Fibroblast of pulmonary artery (primary cell): ENCODE measurements around the gene TSPAN14.

Source experiments
- DNase-seq: peaks from one replicate; pipeline ENCODE4 v3.0.0-alpha.2; 2010; ENCODE audit warnings: low read depth
- H3K4me3 ChIP-seq: replicated peaks from 2 replicates; pipeline ENCODE4 v1.5.1; 2011; ENCODE audit warnings: low read depth, mild to moderate bottlenecking, control low read depth, low read length, moderate library complexity
- TF ChIP-seq, protein P1 (sequence below): IDR thresholded peaks from 2 replicates; pipeline ENCODE4 v1.5.1; 2011; ENCODE audit warnings: mild to moderate bottlenecking, control low read depth, low read length, inconsistent platforms; ENCODE audit errors: missing control alignments

TSPAN14 gene

DNA sequence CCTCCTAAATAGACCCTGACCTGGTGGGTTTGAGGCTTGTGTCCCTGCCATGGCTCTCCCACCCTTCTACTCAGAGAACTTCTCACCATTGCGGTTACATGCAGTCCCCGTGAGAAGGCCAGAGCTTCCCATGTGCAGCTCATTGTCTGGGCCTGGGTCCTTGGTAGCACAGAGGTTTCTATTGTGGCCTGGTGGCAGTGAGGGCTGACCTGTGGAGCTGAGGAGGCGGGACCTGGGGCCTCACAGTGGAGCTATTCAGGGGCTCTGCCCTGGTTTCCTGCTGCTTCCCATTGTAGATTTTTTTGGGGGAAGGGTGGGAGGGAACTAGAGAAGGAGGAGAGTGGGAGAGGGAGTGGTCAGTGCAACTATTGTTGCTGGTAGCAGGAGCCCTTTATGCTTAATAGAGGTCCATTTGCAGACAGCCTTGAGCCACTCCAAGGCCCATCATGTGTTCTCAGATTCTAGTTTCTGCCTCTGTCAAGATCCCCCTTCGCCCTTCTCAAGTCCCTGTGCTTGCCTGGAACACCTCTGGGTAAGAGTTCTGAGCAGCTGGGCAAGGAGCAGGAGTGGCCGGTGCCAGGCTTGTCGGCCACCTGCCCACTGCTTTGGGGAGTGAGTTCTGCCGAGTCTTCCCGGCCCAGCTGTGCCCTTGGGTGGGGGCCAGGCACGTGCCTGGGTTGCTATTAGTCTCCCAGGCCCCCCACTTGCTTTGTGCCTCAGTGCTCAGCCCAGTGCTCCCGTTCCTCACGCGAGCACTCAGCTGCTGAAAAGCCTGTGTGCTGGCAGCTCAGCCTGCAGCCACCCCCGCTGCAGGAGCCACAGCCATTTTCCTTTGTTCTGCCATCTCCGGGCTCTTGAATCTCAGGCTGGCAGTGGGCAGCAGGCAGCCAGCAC is 10.7 kb downstream of the TSPAN14 start:
- DNase-seq, result peak; percentile 50
- H3K4me3 ChIP-seq, result peak overlapping the region; percentile 2
- TF ChIP-seq, protein P1, sequence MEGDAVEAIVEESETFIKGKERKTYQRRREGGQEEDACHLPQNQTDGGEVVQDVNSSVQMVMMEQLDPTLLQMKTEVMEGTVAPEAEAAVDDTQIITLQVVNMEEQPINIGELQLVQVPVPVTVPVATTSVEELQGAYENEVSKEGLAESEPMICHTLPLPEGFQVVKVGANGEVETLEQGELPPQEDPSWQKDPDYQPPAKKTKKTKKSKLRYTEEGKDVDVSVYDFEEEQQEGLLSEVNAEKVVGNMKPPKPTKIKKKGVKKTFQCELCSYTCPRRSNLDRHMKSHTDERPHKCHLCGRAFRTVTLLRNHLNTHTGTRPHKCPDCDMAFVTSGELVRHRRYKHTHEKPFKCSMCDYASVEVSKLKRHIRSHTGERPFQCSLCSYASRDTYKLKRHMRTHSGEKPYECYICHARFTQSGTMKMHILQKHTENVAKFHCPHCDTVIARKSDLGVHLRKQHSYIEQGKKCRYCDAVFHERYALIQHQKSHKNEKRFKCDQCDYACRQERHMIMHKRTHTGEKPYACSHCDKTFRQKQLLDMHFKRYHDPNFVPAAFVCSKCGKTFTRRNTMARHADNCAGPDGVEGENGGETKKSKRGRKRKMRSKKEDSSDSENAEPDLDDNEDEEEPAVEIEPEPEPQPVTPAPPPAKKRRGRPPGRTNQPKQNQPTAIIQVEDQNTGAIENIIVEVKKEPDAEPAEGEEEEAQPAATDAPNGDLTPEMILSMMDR, result no peak

DNA sequence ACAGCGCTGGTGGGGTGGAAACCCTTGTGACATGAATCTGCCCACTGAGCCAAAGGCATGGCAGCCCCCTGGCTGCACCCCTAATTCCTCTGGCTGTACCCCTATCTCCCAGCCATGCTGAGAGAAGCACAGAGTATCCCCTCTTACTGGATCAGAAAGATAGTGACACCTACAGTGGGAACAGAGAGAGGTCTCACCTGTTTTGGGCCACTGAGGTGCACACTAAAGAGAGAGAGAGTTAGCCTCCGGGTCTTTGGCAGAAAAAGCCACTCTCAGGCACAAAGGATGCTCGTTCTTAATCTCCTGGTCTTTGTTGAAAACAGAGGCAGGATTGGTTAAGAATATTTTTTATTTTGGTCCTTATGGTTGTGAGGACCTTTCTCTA is 11.3 kb downstream of the TSPAN14 start:
- DNase-seq, result no peak
- no peak overlapping the region for H3K4me3 ChIP-seq
- TF ChIP-seq, protein P1, result no peak

DNA sequence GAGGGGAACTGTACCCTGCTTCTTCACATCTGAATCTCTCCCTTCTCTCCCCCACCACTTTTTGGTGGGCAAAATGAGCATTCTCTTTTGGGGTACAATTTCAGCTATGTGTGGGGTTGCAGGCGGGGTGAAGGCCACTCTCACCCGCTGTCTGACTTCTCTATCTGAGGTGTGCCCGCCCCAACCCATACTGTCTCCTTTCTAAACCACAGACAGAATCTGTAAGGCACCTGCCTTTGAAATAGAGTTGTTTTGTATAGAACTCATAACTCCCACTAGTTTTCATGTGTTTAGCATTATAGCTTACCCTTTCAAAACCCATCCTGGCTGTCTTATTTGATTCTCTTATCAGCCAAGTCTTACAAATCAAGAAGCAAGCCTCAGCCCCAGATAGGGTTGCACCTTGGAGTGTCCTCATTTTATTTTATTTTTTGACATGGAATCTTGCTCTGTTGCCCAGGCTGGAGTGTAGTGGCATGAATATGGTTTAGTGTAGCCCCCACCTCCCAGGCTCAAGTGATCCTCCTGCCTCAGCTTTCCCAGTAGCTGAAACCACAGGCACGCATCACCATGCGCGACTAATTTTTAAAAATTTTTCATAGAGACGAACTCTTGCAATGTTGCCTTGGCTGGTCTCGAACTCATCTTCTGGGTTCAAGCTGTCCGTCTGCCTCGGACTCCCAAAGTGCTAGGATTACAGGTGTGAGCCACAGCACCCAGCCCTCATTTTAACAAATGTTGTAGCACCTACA is 11.9 kb downstream of the TSPAN14 start:
- TF ChIP-seq, protein P1, result no peak
- H3K4me3 ChIP-seq, result no peak overlapping the region
- no peak for DNase-seq

DNA sequence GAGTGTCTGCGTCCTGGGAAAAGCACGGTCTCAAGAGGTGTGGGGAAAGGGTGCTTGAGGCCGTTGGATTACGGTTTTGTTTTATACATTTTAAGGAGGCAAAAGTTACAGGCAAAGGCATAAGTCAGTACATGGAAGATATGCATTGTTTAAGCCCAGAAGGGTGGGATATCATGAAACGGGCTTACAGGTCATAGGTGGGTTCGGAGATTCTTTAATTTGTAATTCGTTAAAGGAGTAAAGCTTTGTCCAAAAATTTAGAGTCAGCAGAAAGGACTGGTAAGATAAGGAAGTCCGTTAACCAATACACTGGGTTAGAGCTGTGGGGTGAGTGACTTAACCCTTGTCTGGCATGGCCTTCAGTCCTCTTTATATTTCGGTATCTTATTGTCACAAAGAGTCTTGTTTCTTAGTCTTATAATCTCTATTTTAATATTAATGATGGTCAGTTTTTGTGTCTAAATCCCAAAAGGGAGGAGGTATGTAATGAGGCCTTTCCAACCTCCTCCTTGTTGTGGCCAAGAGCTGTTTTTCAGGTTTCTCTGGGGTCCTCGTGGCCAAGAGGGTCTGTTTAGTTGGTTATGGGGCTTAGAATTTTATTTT is 12.7 kb downstream of the TSPAN14 start:
- H3K4me3 ChIP-seq, result no peak overlapping the region
- TF ChIP-seq, protein P1, result no peak
- DNase-seq, result no peak

DNA sequence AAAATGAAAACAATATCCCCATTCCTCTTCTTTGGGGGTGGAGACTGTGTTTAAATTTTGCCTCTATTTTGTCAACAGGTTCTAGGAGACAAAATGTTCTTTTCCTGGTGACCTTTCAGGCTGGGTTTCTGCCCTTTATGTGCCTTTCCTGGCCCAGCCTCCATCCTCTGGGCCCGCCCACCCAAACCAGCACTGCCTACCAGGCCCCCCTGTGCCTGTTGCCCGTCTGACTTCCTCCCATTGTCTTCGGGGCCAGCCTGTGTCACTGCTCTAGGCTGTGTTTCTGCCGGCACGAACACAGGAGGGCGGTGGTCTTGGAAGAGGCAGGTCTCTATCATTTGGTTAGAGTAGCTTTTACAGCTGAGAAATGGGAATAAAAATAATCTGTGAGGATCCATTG is 13.9 kb downstream of the TSPAN14 start:
- DNase-seq, result peak; percentile 53
- H3K4me3 ChIP-seq, result no peak overlapping the region
- TF ChIP-seq, protein P1, result no peak

DNA sequence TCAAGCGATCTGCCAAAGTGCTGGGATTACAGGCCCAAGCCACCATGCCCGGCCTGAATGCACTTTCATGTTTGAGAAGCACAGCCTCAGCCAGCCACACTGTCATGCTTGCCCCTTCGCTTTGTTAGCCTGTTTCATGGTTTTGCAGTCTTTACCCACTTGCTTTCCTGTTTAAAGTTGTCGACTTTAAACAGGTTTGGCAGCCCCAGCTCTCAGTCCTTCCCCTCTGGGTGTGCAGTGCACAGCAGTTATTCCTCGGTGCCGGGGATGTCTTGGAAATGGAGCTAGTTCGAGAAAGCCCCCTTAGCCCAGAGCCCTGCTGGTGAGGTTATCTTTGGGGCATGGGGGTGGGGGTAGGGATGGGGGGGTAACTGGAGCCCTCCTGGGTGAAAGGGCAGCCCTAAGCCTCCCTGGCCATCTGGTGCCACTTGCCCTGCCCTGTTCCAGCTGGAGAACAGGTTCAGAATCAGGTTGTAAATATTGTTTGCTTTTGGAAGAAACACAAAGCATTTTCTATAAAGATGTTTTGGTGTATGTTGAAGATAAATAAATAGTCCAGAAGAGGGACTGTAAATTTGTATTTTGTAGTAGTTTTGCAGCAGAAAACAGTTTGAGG is 14.8 kb downstream of the TSPAN14 start:
- no peak for DNase-seq
- H3K4me3 ChIP-seq, result no peak overlapping the region

More for the DNA sequence above, 14.8 kb downstream of the TSPAN14 start:
- TF ChIP-seq, protein P1, result no peak
